GM23248 (cell line): ENCODE results near the gene ATP2B3.

Source experiments
- EZH2 ChIP-seq: fragments of 200-600 bp; sonication (generic); IDR thresholded peaks from 2 replicates; pipeline ENCODE4 v1.6.1; 2018; ENCODE audit warnings: antibody characterized with exemption, mild to moderate bottlenecking; ENCODE audit not compliant: insufficient read depth, poor library complexity, severe bottlenecking
- EZH2phosphoT487 ChIP-seq: fragments of 200-600 bp; sonication (generic); IDR thresholded peaks from 2 replicates; pipeline ENCODE4 v1.6.1; 2018; ENCODE audit warnings: antibody characterized with exemption, moderate library complexity, mild to moderate bottlenecking, low read depth; ENCODE audit not compliant: insufficient read depth

DNA sequence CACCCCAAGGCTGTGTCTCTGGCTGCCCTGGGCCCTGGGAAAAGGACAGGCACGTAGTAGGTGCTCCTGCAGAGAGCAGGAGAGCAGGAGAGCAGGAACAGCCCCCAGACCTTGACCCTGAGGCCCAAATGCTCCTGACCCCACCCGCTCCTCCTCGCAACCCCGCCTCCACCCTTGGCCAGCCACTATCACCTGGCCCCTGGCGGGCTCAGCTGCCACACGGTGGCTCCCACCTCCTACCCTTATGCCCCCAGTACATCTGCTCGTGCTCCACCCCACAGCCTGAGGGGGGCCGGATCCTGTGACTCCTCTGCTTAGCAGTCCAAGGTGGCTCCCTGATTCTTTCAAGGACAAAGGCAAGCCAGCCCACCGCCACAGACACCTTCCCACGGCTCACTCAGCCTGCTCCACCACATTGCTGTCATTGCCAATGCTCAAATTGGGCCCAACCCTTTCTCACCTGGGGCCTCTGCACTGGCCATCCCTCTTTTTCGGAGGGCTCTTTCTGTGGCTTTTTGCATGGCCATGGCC, 41.6 kb upstream of the ATP2B3 start:
- no peak for TF ChIP-seq EZH2
- no peak for TF ChIP-seq EZH2phosphoT487
